Endodermal cell (in vitro differentiated cells): Measurements from ENCODE around the gene RBM47. TPM values are rescaled to one million over a fixed set of nuclear protein-coding genes. Genes with fewer than 3 reads are reported as not detected.

Source experiments
- DNase-seq: peaks from one replicate; pipeline ENCODE4 v3.0.0-alpha.2; 2017
- H3K27ac ChIP-seq: 2 replicates; pipeline ENCODE4 v1.5.1; 2013; ENCODE audit warnings: mild to moderate bottlenecking, low read depth, low read length, moderate library complexity
- H3K27me3 ChIP-seq: 2 replicates; pipeline ENCODE4 v1.6.1; 2013; ENCODE audit warnings: mild to moderate bottlenecking, low read length, moderate library complexity; ENCODE audit not compliant: insufficient read depth, control insufficient read depth, poor library complexity, severe bottlenecking
- H3K36me3 ChIP-seq: 2 replicates; pipeline ENCODE4 v1.7.0; 2013; ENCODE audit warnings: mild to moderate bottlenecking, low read length, moderate library complexity; ENCODE audit not compliant: control insufficient read depth, insufficient read depth
- H3K4me1 ChIP-seq: one replicate; pipeline ENCODE4 v1.7.0; 2013; ENCODE audit warnings: low read length; ENCODE audit not compliant: control insufficient read depth, insufficient read depth
- H3K4me3 ChIP-seq: 2 replicates; pipeline ENCODE4 v1.5.1; 2013; ENCODE audit warnings: mild to moderate bottlenecking, low read length, moderate library complexity
- H3K9ac ChIP-seq: 2 replicates; pipeline ENCODE4 v1.6.1; 2013; ENCODE audit warnings: mild to moderate bottlenecking, low read length, moderate library complexity; ENCODE audit not compliant: poor library complexity, severe bottlenecking; ENCODE audit errors: extremely low read depth
- H3K9me3 ChIP-seq: 2 replicates; pipeline ENCODE4 v1.6.1; 2013; ENCODE audit warnings: mild to moderate bottlenecking, low read length, moderate library complexity; ENCODE audit not compliant: control insufficient read depth
- H3K27ac Mint-ChIP-seq: 2 replicates; pipeline ENCODE4 v1.8.0; 2020; ENCODE audit warnings: mixed read lengths
- H3K27me3 Mint-ChIP-seq: 2 replicates; pipeline ENCODE4 v1.8.0; 2021; ENCODE audit warnings: mild to moderate bottlenecking, mixed read lengths; ENCODE audit not compliant: insufficient read depth
- H3K36me3 Mint-ChIP-seq: 2 replicates; pipeline ENCODE4 v1.8.0; 2020; ENCODE audit warnings: low read depth, mixed read lengths
- H3K4me1 Mint-ChIP-seq: 2 replicates; pipeline ENCODE4 v1.8.0; 2020; ENCODE audit warnings: mixed read lengths
- H3K4me3 Mint-ChIP-seq: 2 replicates; pipeline ENCODE4 v1.8.0; 2020; ENCODE audit warnings: mild to moderate bottlenecking, moderate library complexity, mixed read lengths
- H3K9me3 Mint-ChIP-seq: 2 replicates; pipeline ENCODE4 v1.8.0; 2020; ENCODE audit warnings: mild to moderate bottlenecking, mixed read lengths
- CTCF ChIP-seq: fragments of 200-600 bp; sonication (generic); conservative IDR thresholded peaks from 2 replicates; pipeline ENCODE4 v1.5.0; 2021; ENCODE audit warnings: antibody characterized with exemption, mild to moderate bottlenecking
- WGBS, 2 experiments: methylation state at CpG; one replicate each; pipeline versions ENCODE4 v1.1.5 to v1.1.7; 2013; ENCODE audit warnings: missing lambda C conversion rate in 2 of 2, mixed read lengths in 1 of 2; ENCODE audit not compliant: insufficient coverage in 1 of 2, insufficient read length in 1 of 2; 5-methylcytosine and 5-hydroxymethylcytosine counted together
- total RNA-seq, 2 donors: library from RNA; stranded (reverse); fragmentation: NEBNext Ultra II Directional in 1 of 2; extraction: Animal tissue kit (Norgen Biotek cat#: 25700) in 1 of 2; gene quantifications; 2 replicates in 1 of 2; 3 replicates in 1 of 2; pipeline ENCODE4 v1.2.1, GENCODE V29; 2021

The RBM47 gene
- total RNA-seq, 2 donors from 2014 or later, result 71.7 to 90.6 TPM

DNA sequence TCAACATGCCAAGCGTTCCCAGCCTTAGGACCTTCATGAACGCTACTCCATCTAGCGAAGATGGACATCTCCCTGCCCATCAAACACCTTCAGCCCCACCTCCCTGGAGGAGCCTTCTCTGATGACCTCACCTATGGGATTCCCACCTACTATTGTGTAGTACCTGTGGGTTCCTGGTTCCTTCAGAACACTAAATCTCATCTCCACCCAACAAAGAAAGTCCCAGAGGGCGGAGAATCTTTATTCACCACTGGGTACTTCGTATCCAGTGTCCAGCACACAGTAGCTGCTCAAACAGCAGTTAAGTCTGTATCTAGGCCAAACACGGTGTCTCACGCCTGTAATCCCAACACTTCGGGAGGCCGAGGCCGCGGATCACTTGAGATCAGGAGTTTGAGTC, 10.1 kb downstream of the RBM47 start:
- 80 to 96% methylated on average over 8 to 11 of the region's 11 CpGs for WGBS, 2 experiments
- Histone ChIP-seq H3K27me3 (no peaks in the 10 kb centered on the region), H3K4me3 (no peak overlapping the region), H3K36me3 (no peaks in the 10 kb centered on the region), H3K9me3 (no peaks in the 10 kb centered on the region), H3K9ac (no peak overlapping the region), H3K27ac (no peak overlapping the region), H3K4me1 (peaks cover 3% of the 10 kb centered on the region)
- Mint-ChIP-seq H3K27me3 (no peaks in the 10 kb centered on the region), H3K4me1 (peaks cover 37% of the 10 kb centered on the region), H3K9me3 (no peaks in the 10 kb centered on the region), H3K36me3 (peaks cover 22% of the 10 kb centered on the region), H3K27ac (peak overlapping the region; percentile 52), H3K4me3 (no peak overlapping the region)
- DNase-seq, result no peak
- TF ChIP-seq CTCF, result no peak

DNA sequence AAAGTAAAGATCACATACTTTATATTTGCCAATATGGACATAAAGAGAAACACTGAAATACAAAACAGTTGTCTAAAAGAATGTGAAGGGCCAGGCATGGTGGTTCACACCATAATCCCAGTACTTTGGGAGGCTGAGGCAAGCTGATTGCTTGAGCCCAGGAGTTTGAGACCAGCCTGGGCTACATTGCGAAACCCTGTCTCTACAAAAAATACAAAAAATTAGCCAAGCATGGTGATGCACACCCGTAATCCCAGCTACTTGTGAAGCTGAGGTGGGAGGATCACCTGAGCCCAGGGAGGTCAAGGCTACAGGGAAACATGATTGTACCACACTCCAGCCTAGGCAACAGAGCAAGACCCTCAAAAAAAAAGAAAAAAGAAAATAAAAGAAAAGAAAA, 11.8 kb downstream of the RBM47 start:
- Mint-ChIP-seq H3K27ac (no peak overlapping the region), H3K36me3 (peaks cover 33% of the 10 kb centered on the region), H3K9me3 (no peaks in the 10 kb centered on the region), H3K4me1 (peaks cover 32% of the 10 kb centered on the region), H3K27me3 (no peaks in the 10 kb centered on the region), H3K4me3 (no peak overlapping the region)
- no peak overlapping the region for H3K9ac ChIP-seq
- no peak for DNase-seq
- H3K9me3 ChIP-seq, result no peaks in the 10 kb centered on the region
- WGBS, 2 experiments, result 98 to 100% methylated on average over 2 of the region's 2 CpGs
- H3K36me3 ChIP-seq, result no peaks in the 10 kb centered on the region
- H3K27ac ChIP-seq, result no peak overlapping the region
- no peak overlapping the region for H3K4me3 ChIP-seq
- no peaks in the 10 kb centered on the region for H3K27me3 ChIP-seq
- H3K4me1 ChIP-seq, result peaks cover 3% of the 10 kb centered on the region
- no peak for TF ChIP-seq CTCF

DNA sequence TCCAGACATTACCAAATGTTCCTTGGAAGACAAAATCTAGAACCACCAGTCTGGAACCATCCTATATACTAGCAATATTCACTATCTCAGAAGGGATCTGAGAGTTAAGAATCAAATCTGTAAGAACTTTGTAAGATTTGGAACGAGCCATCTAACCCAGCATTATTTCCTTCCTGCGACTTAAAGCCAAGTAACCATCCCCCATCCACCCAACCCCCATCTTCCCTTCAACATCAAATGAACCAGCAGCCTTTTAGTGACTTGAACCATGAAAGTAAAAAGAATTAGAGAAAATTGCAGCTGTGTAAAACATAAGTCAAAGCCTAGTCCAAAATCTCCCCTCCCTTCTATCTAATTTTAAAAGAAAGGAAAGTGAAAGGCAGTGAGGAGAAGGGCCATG, 15.6 kb downstream of the RBM47 start:
- no peaks in the 10 kb centered on the region for H3K9me3 ChIP-seq
- peaks cover 2% of the 10 kb centered on the region for H3K4me1 ChIP-seq
- no peak overlapping the region for H3K4me3 ChIP-seq
- no peaks in the 10 kb centered on the region for H3K27me3 ChIP-seq
- H3K36me3 Mint-ChIP-seq, result peaks cover 35% of the 10 kb centered on the region
- no peak for DNase-seq
- no peak overlapping the region for H3K4me3 Mint-ChIP-seq
- 100% methylated on average over 2 of the region's 2 CpGs; no CpG with 5 or more reads in 1 of the 2 experiments for WGBS, 2 experiments
- H3K9ac ChIP-seq, result no peak overlapping the region
- H3K9me3 Mint-ChIP-seq, result no peaks in the 10 kb centered on the region
- no peak overlapping the region for H3K27ac ChIP-seq
- peaks cover 27% of the 10 kb centered on the region for H3K4me1 Mint-ChIP-seq
- no peak for TF ChIP-seq CTCF
- no peaks in the 10 kb centered on the region for H3K27me3 Mint-ChIP-seq
- H3K36me3 ChIP-seq, result no peaks in the 10 kb centered on the region
- no peak overlapping the region for H3K27ac Mint-ChIP-seq
